Measurements from ENCODE around the gene LAMTOR2.
"Not testable (repeated sequence)": the region's sequence is repeated elsewhere in the genome, so short reads cannot be mapped to it uniquely, and the experiment has no call there.

Gene LAMTOR2

DNA sequence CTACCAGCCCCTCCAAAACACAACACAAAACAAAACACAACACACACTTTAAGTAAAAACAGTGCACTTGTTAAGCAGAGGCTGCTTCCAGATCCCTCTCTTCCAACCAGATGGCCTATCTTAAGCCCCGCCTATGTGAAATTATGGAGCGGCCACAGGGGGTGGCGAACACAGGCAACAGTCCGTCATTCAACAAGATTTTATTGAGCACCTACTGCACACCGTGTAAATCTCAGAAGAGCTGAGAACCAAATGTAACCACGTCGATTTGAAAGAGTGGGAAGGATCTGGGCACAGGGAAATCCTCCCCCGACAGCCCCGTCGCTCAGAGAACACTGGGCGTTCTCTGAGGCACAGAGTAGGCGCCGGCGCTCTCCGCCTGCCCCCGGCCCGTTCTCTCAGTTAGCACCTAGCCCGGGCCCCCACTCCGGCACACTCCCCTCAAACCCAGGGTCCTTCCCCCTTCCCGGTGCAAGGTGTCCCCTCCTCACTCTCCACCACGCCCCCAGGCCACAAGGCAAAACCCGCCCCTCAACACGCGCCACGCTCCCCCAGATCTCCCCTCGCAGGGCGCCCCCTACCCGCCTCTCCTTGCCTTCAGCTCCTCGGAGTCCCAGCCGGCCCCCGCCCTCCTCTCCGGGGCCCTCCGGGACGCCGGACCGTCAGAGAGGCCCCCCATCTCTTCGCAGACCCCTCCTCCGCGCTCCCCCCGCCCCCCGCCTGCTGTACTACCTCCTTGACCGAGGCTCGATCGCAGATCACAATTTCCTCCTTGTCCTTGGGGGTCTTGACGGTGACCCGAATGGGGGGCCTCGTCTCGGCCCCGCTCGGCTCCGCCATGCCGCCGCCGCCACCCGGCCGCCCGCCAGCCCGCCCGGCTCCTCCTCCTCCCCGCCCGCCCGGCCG is 1.5 kb upstream of the LAMTOR2 start:
- DNase-seq (ENCODE audit: low spot score): peak; percentile 89

DNA sequence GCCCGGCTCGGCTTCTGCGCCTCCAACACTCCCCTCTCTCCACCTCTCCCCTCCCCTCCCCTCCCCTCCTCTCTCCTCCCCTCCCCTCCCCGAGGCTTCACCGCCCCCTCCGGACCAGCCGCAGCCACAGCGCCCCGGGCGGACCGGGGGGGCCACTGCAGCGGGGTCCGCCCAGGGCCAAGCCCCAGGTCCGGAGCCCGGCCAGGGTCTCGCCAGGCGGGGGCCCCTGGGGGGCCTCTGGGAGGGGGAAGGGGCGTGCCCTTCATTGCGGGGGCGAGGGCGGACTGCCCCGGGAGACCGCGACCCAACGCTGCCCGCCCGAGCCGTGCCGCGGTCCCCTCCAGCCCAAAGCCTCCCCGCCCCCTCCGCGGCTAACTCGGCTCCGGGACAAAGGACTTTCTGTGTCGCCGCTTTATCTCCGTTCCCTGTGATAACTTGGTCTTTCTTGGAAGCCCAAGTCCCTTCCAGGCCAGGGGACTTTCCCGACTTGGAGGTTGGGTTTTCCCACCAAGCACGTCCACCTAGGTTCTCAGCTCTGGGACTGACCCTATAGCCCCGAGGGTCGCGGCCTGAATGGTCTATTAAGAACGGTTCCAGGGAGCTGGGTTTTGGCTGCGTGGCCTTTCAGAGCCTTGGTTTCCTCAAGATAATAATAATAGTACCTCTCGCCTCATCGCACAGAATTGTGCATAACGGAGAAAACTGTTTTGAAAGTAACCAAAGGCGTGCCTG is 648 bp upstream of the LAMTOR2 start, which contains the start of gene UBQLN4:
Gene UBQLN4 (minus strand): TSS at position 31 of the 732 bp plus-strand sequence. CDS start 97 bp downstream, outside the sequence.
- peak; percentile 93 for DNase-seq (ENCODE audit: low spot score)

DNA sequence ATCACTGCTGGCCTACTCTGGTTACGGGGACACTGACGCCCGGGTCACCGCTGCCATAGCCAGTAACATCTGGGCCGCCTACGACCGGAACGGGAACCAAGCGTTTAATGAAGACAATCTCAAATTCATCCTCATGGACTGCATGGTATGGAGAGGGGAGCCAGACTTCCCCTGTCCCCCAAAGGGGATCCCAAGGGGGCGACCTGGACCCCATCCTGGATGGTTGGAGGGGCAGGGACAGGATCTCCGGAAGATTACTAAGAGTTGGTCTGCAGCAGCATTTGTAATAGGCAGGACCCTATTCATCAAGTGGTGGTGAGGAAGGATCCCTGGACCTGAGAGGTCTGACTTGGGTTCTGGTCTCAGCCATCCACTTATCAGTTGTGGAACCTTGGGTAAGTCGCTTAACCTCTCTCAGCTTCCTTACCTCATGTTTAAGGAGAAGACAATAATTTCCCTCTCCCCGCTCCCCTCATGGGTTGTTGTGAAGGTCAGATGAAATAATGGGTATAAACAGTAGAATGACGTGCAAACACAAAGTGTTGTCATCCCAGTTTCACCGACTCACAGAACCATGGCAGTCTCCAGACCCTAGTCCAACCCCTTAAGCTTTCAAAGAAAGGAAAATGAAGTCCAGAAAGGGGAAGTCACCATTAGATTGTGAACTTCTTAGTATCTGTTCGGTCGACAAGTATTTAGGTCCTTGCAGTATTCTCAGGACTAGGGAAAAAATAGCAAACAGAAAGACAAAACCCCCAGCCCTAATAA is 883 bp downstream of the LAMTOR2 start:
- no peak for DNase-seq (ENCODE audit: low spot score)

DNA sequence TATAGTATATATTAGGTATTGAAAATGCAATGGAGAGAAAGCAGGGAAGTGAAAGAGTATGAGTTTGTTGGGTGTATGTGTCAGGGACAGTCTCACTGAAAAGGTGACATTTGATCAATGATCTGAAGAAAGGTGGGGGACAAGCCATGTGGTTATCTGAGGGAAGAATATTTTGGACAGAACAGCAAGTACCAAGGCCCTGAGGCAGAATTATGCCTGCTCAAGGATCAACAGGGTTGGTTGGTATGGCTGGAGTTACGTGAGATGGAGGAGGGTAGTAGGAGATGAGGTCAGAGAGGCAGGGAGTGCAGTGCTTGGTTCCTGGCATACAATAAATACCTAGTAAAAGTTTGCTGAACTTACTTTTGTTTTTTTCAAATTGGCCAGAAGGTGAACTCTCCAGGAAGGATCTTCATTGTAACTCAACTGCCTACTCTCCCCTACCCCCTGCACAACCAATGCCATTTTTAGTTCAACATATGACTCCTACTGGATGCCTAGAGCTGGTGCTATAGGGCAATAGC is 1.8 kb downstream of the LAMTOR2 start:
- DNase-seq (ENCODE audit: low spot score): no peak

DNA sequence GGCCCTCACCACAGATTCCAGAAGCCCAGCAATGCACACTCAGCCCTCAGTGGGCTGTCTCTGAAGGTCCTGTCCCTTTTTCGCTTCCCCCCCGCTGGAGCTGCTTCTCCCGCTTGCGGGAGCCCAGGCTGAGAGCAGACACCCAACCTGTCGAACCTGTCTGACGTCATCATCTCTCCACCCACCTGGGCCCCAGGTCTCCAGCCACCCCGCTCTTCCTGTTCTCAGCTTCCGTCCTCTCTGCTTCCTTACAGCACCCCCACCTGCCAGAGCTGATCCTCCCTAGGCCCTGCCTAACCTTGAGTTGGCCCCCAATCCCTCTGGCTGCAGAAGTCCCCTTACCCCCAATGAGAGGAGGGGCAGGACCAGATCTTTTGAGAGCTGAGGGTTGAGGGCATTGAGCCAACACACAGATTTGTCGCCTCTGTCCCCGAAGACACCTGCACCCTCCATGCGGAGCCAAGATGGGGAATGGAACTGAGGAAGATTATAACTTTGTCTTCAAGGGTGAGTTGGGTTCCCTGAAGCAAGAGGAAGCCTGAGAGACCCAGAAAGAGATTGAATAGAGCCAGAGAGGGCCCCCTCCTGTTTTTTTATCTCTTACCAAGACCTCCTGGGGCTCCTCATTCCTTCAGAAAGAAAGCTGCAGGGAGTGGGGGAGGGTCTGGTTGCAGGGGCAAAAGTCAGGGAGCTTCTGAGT is 6.5 kb downstream of the LAMTOR2 start, which contains the start of gene RAB25:
Gene RAB25 (plus strand): TSS at position 224 of the 700 bp plus-strand sequence. CDS start 241 bp downstream, at position 465.
- DNase-seq (ENCODE audit: low spot score): no peak

DNA sequence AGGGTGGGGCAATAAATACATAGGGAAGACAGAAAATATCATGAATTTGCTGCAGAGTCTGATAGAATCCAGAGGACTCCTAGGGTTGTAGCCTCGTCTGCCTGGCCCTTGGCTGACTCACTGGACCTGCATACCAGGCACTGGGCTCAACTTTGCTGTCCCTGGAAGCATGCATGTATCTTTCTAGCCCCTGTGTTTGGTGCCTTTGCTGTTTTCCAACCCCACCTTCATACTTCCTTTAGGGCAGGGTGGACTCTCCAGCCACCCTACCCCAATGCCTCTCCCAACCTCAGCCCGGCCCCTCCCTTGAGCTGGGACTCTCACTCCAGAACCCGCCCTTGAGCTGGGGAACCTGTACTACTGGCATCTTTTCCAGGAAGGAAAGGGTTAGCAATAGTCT is 7.6 kb downstream of the LAMTOR2 start:
- no peak for DNase-seq (ENCODE audit: low spot score)

DNA sequence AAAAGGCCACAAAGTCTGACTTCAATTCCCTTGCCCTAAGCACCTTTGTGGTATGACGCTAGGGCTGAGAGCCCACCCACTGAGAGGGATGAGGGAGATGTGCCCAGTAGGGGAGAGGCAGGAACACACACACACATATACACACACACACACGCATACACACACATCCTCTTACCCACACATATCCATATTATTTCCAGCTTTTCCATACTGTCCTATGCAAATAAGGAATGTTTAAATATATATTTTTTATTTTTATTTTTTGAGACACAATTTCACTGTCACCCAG is 9.4 kb downstream of the LAMTOR2 start:
- DNase-seq (ENCODE audit: low spot score): no peak

DNA sequence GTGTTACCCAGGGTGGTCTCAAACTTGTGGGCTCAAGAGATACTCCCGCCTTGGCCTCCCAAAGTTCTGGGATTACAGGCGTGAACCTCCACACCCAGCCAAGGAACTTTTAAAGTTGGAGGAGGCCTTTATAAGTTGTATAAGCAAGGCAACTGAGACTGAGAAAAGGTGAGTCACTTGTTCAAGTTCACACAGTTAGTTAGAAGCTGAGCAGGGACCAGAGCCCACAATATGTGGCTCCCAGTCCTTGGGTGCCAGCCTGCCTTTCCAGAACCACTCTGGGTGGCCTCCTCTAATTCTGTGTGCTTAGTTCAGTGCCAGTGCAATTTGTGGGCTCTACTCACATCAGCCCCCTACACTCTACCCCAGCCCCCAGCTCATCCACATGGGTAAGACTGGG is 10.0 kb downstream of the LAMTOR2 start:
- DNase-seq (ENCODE audit: low spot score): no peak

DNA sequence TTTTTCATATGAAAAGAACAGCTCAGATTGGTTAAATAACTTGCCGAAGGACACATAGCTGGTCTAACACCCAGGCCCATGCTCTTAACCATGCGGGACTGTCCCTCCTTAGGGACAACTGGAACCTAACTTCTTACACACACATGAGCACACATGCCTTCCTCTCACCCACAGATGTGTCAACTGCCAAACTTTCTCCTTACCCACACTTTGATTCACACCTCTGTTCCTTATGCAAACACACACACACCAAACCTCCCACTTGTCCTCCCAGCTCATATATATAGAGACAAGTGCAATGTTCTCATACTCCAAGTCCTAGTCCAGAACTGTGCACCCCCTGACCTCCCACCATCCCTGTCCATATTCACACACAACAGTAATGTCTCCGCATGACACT is 10.6 kb downstream of the LAMTOR2 start:
- DNase-seq (ENCODE audit: low spot score): no peak

DNA sequence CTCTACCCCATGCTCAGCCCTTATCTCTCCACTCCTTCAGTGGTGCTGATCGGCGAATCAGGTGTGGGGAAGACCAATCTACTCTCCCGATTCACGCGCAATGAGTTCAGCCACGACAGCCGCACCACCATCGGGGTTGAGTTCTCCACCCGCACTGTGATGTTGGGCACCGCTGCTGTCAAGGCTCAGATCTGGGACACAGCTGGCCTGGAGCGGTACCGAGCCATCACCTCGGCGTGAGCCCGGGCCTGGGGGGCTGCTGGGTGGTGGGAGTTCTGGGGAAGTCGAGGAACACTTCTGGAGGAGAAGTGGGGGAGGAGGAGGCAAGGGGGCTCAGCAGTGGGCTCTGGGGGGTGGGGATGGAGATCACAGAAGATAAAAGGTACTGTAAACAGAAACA is 11.3 kb downstream of the LAMTOR2 start:
- DNase-seq (ENCODE audit: low spot score): no peak

DNA sequence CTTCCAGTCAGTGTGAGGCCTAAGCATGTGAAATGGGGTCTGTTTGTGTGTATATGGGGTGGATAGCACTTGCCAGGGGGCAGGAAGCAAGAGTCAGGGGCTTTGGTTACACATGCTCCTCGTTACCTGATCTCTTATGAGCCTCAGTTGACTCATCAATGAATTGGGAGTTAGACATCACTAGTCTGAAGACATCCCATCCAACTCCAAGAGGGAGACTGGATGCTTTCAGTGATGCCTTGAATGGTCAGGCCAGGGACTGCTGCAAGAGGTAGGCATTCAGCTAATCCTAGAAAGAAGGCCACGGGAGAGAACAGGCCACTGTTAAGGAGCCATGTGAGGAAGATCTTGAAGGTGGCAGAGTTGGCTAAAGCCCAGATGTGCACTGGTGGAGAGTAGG is 12.7 kb downstream of the LAMTOR2 start:
- DNase-seq (ENCODE audit: low spot score): no peak

DNA sequence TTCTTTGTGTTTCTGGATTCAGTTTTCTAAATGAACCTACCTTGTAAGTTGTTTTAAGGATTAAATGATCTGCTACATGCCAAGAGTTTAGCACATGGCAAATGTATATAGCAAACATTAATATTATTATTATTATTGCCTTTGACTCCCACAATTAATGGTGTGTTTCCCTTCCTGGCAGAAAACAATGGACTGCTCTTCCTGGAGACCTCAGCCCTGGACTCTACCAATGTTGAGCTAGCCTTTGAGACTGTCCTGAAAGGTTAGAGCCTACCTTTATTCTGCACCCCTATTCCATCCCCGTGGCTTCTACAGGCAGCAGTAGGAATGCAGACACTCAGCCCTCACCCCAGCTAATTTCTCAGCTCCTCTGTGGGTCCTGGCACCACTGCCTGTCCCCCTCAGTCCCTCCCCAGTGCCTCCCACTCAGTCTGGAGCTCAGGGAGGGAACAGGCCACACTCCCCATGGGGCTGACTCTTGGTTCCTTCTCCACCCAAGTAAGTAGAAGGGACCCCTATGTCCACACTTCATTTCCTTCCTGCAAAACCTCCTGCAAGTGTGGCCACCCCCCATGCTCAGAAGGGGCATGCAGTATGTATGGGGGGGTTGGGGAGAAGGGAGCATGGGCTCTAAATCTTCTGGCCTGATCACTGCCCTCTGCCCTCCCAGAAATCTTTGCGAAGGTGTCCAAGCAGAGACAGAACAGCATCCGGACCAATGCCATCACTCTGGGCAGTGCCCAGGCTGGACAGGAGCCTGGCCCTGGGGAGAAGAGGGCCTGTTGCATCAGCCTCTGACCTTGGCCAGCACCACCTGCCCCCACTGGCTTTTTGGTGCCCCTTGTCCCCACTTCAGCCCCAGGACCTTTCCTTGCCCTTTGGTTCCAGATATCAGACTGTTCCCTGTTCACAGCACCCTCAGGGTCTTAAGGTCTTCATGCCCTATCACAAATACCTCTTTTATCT is 15.2 kb downstream of the LAMTOR2 start:
- no peak for DNase-seq (ENCODE audit: low spot score)

DNA sequence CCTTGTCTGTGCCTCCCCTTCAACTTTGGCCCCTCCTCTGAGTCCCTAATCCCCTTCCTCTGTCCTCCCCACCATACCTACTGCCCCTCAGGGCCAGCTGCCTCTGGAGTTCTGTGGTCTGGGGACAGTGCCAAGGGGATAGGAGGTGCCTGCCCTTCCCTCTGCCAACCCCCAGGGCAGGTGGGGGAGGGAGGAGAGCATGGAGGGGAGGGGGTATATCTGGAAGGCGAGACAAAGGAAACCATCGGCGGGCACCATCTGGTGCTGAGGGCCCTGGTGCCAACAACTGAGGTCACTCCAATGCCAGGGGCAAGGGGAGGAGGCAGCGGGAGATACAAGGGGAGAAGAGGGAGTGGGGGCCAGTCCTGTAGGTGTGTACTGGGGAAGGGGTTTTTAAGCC is 16.0 kb downstream of the LAMTOR2 start:
- DNase-seq (ENCODE audit: low spot score): no peak

DNA sequence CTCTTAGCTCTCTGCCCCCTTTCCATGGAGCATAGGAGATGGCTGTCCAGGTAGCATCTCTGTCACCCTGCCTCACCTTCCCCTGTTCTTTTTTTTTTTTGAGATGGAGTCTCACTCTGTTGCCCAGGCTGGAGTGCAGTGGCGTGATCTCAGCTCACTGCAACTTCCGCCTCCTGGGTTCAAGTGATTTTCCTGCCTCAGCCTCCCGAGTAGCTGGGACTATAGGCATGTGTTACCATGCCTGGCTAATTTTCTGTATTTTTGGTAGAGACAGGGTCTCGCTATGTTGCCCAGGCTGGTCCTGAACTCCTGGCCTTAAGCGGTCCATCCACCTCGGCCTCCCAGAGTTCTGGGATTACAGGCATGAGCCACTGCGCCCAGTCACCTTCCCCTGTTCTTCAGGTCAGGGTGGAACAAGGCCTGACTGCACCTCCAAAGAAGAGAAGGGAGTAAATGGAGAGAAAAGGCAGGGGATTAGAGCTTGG is 16.8 kb downstream of the LAMTOR2 start:
- DNase-seq (ENCODE audit: low spot score): not testable (repeated sequence)

DNA sequence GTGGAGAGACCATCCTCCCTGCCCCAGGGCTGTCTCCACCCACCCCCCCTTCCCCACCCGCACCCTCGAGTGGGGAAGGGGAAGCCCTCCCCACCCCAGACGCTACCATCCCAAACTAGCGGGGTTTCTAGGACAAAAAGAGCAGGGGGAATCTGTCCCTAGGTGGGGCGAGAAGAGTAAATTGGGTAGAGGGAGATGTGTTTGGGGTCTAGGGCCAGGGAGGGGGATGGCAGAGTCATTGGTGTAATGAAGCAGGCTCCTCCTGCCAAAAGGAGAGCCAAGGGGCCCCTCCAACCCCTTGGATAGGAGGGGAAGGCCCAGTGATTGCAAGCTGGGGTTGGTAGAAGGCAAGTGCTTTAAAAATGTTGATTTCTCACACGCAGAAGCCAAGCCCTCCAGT is 17.7 kb downstream of the LAMTOR2 start:
- DNase-seq (ENCODE audit: low spot score): no peak

DNA sequence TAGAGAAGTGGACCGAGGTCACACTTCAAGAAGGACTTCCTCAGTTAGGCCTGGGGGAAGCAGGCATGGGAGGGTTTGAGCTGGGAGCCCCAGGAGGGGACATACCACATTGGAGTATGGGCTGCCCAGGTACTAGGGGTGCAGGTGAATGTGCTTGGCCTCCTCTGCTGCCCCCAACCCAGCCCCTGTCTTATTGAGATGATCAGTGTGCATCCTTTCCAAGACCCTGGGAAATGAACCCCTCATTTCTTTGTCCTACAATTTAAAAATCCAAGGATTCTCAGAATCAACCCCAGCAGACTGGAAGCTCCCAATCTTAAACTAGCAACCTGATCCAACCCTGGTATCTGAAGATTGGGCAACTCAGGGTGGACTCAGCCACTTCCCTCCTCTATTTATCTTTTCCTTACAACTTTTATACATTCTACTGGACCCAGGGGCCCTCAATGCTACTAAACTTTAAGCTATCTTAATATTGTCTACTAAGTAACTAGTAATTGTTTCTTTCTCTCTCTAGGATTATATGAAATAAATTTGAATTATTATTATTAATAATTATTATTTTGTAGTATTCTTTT is 18.6 kb downstream of the LAMTOR2 start:
- no peak for DNase-seq (ENCODE audit: low spot score)

DNA sequence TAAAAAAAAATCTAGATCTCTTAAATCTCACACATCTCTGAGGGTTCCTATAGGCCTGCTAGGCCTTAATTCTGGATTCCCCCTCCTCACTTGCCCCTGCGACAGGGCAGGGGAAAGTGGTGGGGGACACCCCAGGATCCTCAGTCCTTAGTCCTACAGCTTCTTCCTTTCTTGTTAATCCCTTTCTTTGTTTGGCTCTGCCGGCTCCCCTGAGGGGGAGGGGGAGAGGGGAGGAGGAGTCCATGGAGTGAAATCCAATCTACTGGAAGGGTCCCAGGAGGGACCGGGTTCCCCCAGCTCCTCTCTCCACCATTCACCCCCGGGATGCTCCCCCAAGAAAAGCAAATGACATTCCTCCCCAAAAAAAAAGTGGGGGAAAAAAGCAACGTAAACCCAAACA is 19.2 kb downstream of the LAMTOR2 start:
- peak; percentile 88 for DNase-seq (ENCODE audit: low spot score)

DNA sequence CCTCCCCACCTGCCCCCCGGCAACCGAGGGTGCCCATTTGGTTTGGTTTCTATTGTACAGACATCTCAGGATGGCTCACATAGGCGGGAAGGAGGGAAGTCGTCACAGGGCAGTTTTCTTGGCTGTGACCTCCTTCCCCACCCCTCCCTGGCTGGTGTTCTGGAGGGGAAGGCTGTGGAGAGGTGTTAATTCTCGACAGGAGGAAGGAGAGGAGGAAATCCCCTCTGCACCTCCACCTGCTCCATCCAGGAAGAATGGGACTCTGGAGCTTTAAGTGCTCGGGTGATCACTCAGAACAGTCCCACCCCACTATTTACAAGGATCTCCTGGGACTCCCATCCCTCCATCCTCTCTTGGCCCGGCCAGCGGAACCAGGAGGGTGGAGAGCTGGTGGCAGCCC is 20.1 kb downstream of the LAMTOR2 start:
- no peak for DNase-seq (ENCODE audit: low spot score)

DNA sequence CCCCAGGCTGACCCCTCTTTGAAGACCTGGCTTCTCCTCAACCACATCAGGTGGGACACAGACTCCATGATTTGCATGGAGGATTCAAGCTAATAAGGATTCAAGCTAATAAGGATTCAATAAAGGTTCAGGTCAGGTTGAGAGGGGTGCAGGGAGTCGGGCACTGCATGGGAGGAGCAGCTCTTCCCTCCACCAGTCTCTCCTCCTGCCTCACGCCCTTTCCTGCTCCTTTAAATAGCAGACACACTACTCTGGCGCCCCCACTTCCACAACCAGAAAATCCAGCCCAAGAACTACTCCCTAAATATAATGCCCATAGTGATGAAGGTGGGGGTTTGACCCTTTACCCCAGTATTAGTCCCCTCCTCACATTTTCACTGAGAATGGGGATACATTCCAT is 20.6 kb downstream of the LAMTOR2 start:
- no peak for DNase-seq (ENCODE audit: low spot score)

DNA sequence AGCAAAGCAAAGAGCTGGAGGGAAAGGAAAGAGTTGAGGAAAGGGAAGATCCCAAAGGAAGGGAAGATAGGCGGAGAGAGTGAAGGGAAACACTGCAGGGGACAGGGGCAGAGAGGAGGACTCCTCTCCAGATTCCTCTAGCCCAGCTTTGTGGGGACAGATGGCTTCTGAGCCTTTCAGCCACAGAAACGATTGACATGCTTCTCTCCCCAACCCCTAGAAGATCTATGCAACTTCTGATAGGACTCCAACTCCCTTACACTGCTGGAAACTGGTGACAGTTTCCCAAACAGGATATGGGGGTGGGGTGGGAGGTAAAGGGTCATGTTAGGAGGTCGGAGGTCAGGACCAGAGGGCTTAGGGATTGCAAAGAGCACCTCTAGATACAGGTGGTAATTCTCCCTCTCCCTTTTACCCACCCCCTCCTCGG is 21.2 kb downstream of the LAMTOR2 start:
- no peak for DNase-seq (ENCODE audit: low spot score)

Data from ecto neural progenitor cell (in vitro differentiated cells).